HEK293 (cell line): ENCODE data around the gene ITGAL.

ENCODE experiments used
- CTCF ChIA-PET: fragments of 350-600 bp; formaldehyde crosslinking; extraction: SDS; loops from one replicate; lab custom pipeline; 2021; ENCODE audit warnings: antibody characterized with exemption; lab: Yijun Ruan, JAX
- POLR2A ChIA-PET: fragments of 300-600 bp; formaldehyde crosslinking; extraction: SDS; loops from one replicate; lab custom pipeline; 2020; ENCODE audit warnings: antibody characterized with exemption, inconsistent platforms; lab: Yijun Ruan, JAX
- H3K27ac ChIP-seq: fragments of 200-500 bp; sonication (Bioruptor generic); 2 replicates; pipeline ENCODE4 v1.5.1; 2014; ENCODE audit warnings: low read depth, low read length, control low read depth, inconsistent platforms; ENCODE audit errors: extremely low read depth
- H3K36me3 ChIP-seq, 2 experiments: fragments of 200-500 bp in 1 of 2; sonication (Bioruptor generic) in 1 of 2; 1 replicate in 1 of 2; 2 replicates in 1 of 2; pipeline ENCODE4 v1.5.1; 2014 to 2017; ENCODE audit warnings: inconsistent platforms in 2 of 2, low read length in 2 of 2; ENCODE audit not compliant: control insufficient read depth in 2 of 2, insufficient read depth in 1 of 2
- H3K4me1 ChIP-seq: fragments of 200-500 bp; sonication (Bioruptor generic); 2 replicates; pipeline ENCODE4 v1.5.1; 2014; ENCODE audit warnings: mild to moderate bottlenecking, low read length, inconsistent platforms; ENCODE audit not compliant: control insufficient read depth, insufficient read depth
- H3K4me3 ChIP-seq: 2 replicates; pipeline ENCODE4 v1.5.1; 2011; ENCODE audit warnings: low read depth, mild to moderate bottlenecking, control low read depth, low read length, moderate library complexity
- H3K9me3 ChIP-seq: fragments of 200-500 bp; sonication (Bioruptor generic); 2 replicates; pipeline ENCODE4 v1.5.1; 2014; ENCODE audit warnings: low read depth, low read length, inconsistent platforms; ENCODE audit not compliant: control insufficient read depth, insufficient read depth
- EGR2 ChIP-seq: fragments of 450-650 bp; formaldehyde crosslinking; IDR thresholded peaks from 2 replicates; pipeline ENCODE4 v1.5.1; 2016; ENCODE audit warnings: low read depth, missing biosample characterization, missing genetic modification characterization
- GLI2 ChIP-seq: fragments of 450-650 bp; formaldehyde crosslinking; IDR thresholded peaks from 2 replicates; pipeline ENCODE4; 2017; ENCODE audit warnings: missing biosample characterization, missing genetic modification characterization, low read depth, borderline replicate concordance
- MZF1 ChIP-seq: fragments of 450-650 bp; formaldehyde crosslinking; IDR thresholded peaks from 2 replicates; pipeline ENCODE4 v1.5.1; 2017; ENCODE audit warnings: missing biosample characterization, missing genetic modification characterization, borderline replicate concordance
- PRDM1 ChIP-seq: fragments of 450-650 bp; formaldehyde crosslinking; IDR thresholded peaks from 2 replicates; pipeline ENCODE4; 2016; ENCODE audit warnings: missing biosample characterization, missing genetic modification characterization
- REPIN1 ChIP-seq: fragments of 450-650 bp; formaldehyde crosslinking; IDR thresholded peaks from 2 replicates; pipeline ENCODE4 v1.5.1; 2017; ENCODE audit warnings: missing biosample characterization, missing genetic modification characterization, low read depth
- ZBTB20 ChIP-seq: fragments of 450-650 bp; formaldehyde crosslinking; IDR thresholded peaks from 2 replicates; pipeline ENCODE4 v1.5.1; 2016; ENCODE audit warnings: missing biosample characterization, missing genetic modification characterization
- ZBTB44 ChIP-seq: fragments of 450-650 bp; IDR thresholded peaks from 2 replicates; pipeline ENCODE4 v1.5.1; 2018; ENCODE audit warnings: missing biosample characterization, mild to moderate bottlenecking, missing genetic modification characterization
- ZFP3 ChIP-seq: fragments of 450-650 bp; formaldehyde crosslinking; IDR thresholded peaks from 2 replicates; pipeline ENCODE4 v1.5.1; 2016; ENCODE audit warnings: low read depth, missing biosample characterization, missing genetic modification characterization
- ZIC2 ChIP-seq: fragments of 450-650 bp; formaldehyde crosslinking; IDR thresholded peaks from 2 replicates; pipeline ENCODE4 v1.5.1; 2016; ENCODE audit warnings: missing biosample characterization, missing genetic modification characterization
- ZNF140 ChIP-seq: fragments of 450-650 bp; formaldehyde crosslinking; IDR thresholded peaks from 2 replicates; pipeline ENCODE4 v1.5.1; 2016; ENCODE audit warnings: missing biosample characterization, missing genetic modification characterization
- ZNF146 ChIP-seq: fragments of 450-650 bp; formaldehyde crosslinking; IDR thresholded peaks from 2 replicates; pipeline ENCODE4 v1.5.1; 2016; ENCODE audit warnings: missing biosample characterization, missing genetic modification characterization
- ZNF148 ChIP-seq: fragments of 450-650 bp; formaldehyde crosslinking; IDR thresholded peaks from 2 replicates; pipeline ENCODE4 v1.5.0; 2017; ENCODE audit warnings: missing biosample characterization, missing genetic modification characterization, borderline replicate concordance
- ZNF16 ChIP-seq: fragments of 450-650 bp; formaldehyde crosslinking; IDR thresholded peaks from 2 replicates; pipeline ENCODE4 v1.5.1; 2016; ENCODE audit warnings: low read depth, missing biosample characterization, missing genetic modification characterization
- ZNF2 ChIP-seq: fragments of 450-650 bp; formaldehyde crosslinking; IDR thresholded peaks from 2 replicates; pipeline ENCODE4 v1.5.1; 2016; ENCODE audit warnings: missing biosample characterization, missing genetic modification characterization
- ZNF223 ChIP-seq: fragments of 450-650 bp; formaldehyde crosslinking; IDR thresholded peaks from 2 replicates; pipeline ENCODE4 v1.5.1; 2016; ENCODE audit warnings: missing biosample characterization, missing genetic modification characterization
- ZNF341 ChIP-seq: fragments of 450-650 bp; formaldehyde crosslinking; IDR thresholded peaks from 2 replicates; pipeline ENCODE4; 2016; ENCODE audit warnings: low read depth, missing biosample characterization, missing genetic modification characterization
- ZNF362 ChIP-seq: fragments of 450-650 bp; formaldehyde crosslinking; IDR thresholded peaks from 2 replicates; pipeline ENCODE4 v1.5.1; 2016; ENCODE audit warnings: missing biosample characterization, missing genetic modification characterization
- ZNF501 ChIP-seq: fragments of 450-650 bp; formaldehyde crosslinking; IDR thresholded peaks from 2 replicates; pipeline ENCODE4 v1.5.1; 2016; ENCODE audit warnings: missing biosample characterization, missing genetic modification characterization
- ZNF529 ChIP-seq: fragments of 450-650 bp; formaldehyde crosslinking; IDR thresholded peaks from 2 replicates; pipeline ENCODE4 v1.5.1; 2017; ENCODE audit warnings: missing genetic modification characterization, missing biosample characterization; ENCODE audit not compliant: insufficient replicate concordance
- ZNF544 ChIP-seq: fragments of 450-650 bp; formaldehyde crosslinking; IDR thresholded peaks from 2 replicates; pipeline ENCODE4 v1.5.0; 2017; ENCODE audit warnings: missing biosample characterization, missing genetic modification characterization
- ZNF561 ChIP-seq: fragments of 450-650 bp; IDR thresholded peaks from 2 replicates; pipeline ENCODE4 v1.5.1; 2018; ENCODE audit warnings: missing biosample characterization, missing genetic modification characterization, borderline replicate concordance
- ZNF670 ChIP-seq: fragments of 450-650 bp; formaldehyde crosslinking; IDR thresholded peaks from 2 replicates; pipeline ENCODE4 v1.5.1; 2016; ENCODE audit warnings: missing biosample characterization, missing genetic modification characterization, low read depth
- ZNF701 ChIP-seq: fragments of 450-650 bp; formaldehyde crosslinking; IDR thresholded peaks from 2 replicates; pipeline ENCODE4 v1.5.1; 2016; ENCODE audit warnings: missing biosample characterization, missing genetic modification characterization
- ZNF792 ChIP-seq: fragments of 450-650 bp; formaldehyde crosslinking; IDR thresholded peaks from 2 replicates; pipeline ENCODE4 v1.5.1; 2016; ENCODE audit warnings: missing biosample characterization, missing genetic modification characterization
- ZNF837 ChIP-seq: fragments of 450-650 bp; formaldehyde crosslinking; IDR thresholded peaks from 2 replicates; pipeline ENCODE4 v1.5.1; 2016; ENCODE audit warnings: missing biosample characterization, missing genetic modification characterization
- ZSCAN30 ChIP-seq: fragments of 450-650 bp; IDR thresholded peaks from 2 replicates; pipeline ENCODE4 v1.5.1; 2018; ENCODE audit warnings: missing biosample characterization, mild to moderate bottlenecking, missing genetic modification characterization, moderate library complexity

The ITGAL gene

GRCh38 chr16:30559690-30560089, 87.1 kb downstream of the ITGAL start:
- H3K4me3 ChIP-seq, result no peak overlapping the region

GRCh38 chr16:30561089-30561816, 88.7 kb downstream of the ITGAL start:
- Histone ChIP-seq H3K4me1 (peaks cover 2% of the 10 kb centered on the region; the same call in 1 of the 2 replicates), H3K9me3 (no peaks in the 10 kb centered on the region), H3K4me3 (no peak overlapping the region), H3K27ac (no peak overlapping the region), H3K36me3 (peaks cover 0 to 2% of the 10 kb centered on the region in 2 experiments; a peak in 1 of 3 replicates)
- POLR2A ChIA-PET, result interaction anchor here (0.8 to 1.0 kb wide), 3 partner anchors 10 to 73 kb away, joined by 3 read pairs; partner anchors contain the start of gene ZNF688
- CTCF ChIA-PET, result interaction anchor here (0.5 to 0.7 kb wide), 2 partner anchors 37 to 54 kb away, joined by 3 read pairs; no protein-coding TSS in a partner anchor
- TF ChIP-seq ZNF341 (peak; percentile 55), ZNF146 (tag by site-specific recombination) (no peak), GLI2 (no peak), ZBTB44 (tag by site-specific recombination) (no peak)

More at GRCh38 chr16:30559690-30560089, 87.1 kb downstream of the ITGAL start:
- no peaks in the 10 kb centered on the region for H3K9me3 ChIP-seq
- TF ChIP-seq ZNF148 (no peak), ZFP3 (no peak), REPIN1 (tag by site-specific recombination) (no peak), ZSCAN30 (no peak), ZNF2 (tag by site-specific recombination) (no peak), ZNF362 (no peak), ZNF223 (tag by site-specific recombination) (no peak), ZNF16 (tag by site-specific recombination) (no peak), EGR2 (tag by site-specific recombination) (no peak), ZBTB20 (tag by site-specific recombination) (no peak), ZIC2 (no peak)
- CTCF ChIA-PET, result interaction anchor here (1.5 kb wide), 1 partner anchor 38 kb away, joined by 6 read pairs; no protein-coding TSS in a partner anchor
- H3K27ac ChIP-seq, result no peak overlapping the region
- POLR2A ChIA-PET, result interaction anchor here (2.9 kb wide), 1 partner anchor 12 kb away, joined by 69 read pairs; the partner anchor contains the start of gene ZNF688
- H3K4me1 ChIP-seq, result peaks cover 2% of the 10 kb centered on the region; the same call in 1 of the 2 replicates
- peaks cover 2 to 17% of the 10 kb centered on the region in 2 experiments; a peak in 2 of 3 replicates for H3K36me3 ChIP-seq

- Histone ChIP-seq H3K36me3 (no peaks in the 10 kb centered on the region), H3K4me3 (no peak overlapping the region), H3K4me1 (peaks cover 2% of the 10 kb centered on the region; the same call in 1 of the 2 replicates), H3K27ac (no peak overlapping the region), H3K9me3 (no peaks in the 10 kb centered on the region)
- POLR2A ChIA-PET, result no interaction called here
- CTCF ChIA-PET, result interaction anchor here (0.7 kb wide), 1 partner anchor 36 kb away, joined by 3 read pairs; no protein-coding TSS in a partner anchor
- TF ChIP-seq ZNF140 (tag by site-specific recombination) (no peak), ZNF529 (no peak), ZNF670 (no peak), ZNF792 (no peak), ZNF561 (tag by site-specific recombination) (no peak), ZSCAN30 (no peak), ZNF544 (tag by site-specific recombination) (no peak), ZNF701 (tag by site-specific recombination) (no peak), ZNF837 (tag by site-specific recombination) (no peak), MZF1 (tag by site-specific recombination) (no peak), PRDM1 (no peak), EGR2 (tag by site-specific recombination) (no peak), ZNF501 (tag by site-specific recombination) (no peak)
Observed at GRCh38 chr16:30562021-30562420, 89.5 kb downstream of the ITGAL start.
